ENCODE results near the gene DENND1A.

DNA sequence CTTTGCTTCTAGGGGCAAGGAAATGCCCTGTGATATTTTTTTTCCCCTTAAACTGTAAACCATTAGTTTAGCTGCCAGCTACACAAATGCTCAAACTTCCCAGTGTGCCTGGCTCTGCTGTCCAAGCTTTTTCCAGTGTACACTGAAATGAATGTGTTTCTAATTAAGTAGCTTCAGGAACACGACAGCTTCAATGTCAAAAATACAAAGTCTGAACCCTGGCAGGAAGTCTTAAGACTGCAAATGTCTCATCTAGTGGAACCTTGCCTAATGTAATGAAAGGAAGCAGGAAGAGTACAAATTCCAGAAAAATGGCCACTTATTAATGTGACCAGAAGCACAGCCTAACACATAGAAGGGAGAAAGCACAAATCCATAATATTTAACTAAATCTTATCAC, 318.7 kb downstream of the DENND1A start:
- TF ChIP-seq, protein P1, sequence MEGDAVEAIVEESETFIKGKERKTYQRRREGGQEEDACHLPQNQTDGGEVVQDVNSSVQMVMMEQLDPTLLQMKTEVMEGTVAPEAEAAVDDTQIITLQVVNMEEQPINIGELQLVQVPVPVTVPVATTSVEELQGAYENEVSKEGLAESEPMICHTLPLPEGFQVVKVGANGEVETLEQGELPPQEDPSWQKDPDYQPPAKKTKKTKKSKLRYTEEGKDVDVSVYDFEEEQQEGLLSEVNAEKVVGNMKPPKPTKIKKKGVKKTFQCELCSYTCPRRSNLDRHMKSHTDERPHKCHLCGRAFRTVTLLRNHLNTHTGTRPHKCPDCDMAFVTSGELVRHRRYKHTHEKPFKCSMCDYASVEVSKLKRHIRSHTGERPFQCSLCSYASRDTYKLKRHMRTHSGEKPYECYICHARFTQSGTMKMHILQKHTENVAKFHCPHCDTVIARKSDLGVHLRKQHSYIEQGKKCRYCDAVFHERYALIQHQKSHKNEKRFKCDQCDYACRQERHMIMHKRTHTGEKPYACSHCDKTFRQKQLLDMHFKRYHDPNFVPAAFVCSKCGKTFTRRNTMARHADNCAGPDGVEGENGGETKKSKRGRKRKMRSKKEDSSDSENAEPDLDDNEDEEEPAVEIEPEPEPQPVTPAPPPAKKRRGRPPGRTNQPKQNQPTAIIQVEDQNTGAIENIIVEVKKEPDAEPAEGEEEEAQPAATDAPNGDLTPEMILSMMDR (IDR thresholded peaks at IDR 0.05; ENCODE audit: low read depth, low read length, missing input control): no peak
- TF ChIP-seq, protein P2, sequence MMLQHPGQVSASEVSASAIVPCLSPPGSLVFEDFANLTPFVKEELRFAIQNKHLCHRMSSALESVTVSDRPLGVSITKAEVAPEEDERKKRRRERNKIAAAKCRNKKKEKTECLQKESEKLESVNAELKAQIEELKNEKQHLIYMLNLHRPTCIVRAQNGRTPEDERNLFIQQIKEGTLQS (IDR thresholded peaks at IDR 0.05): no peak
- TF ChIP-seq, protein P3, sequence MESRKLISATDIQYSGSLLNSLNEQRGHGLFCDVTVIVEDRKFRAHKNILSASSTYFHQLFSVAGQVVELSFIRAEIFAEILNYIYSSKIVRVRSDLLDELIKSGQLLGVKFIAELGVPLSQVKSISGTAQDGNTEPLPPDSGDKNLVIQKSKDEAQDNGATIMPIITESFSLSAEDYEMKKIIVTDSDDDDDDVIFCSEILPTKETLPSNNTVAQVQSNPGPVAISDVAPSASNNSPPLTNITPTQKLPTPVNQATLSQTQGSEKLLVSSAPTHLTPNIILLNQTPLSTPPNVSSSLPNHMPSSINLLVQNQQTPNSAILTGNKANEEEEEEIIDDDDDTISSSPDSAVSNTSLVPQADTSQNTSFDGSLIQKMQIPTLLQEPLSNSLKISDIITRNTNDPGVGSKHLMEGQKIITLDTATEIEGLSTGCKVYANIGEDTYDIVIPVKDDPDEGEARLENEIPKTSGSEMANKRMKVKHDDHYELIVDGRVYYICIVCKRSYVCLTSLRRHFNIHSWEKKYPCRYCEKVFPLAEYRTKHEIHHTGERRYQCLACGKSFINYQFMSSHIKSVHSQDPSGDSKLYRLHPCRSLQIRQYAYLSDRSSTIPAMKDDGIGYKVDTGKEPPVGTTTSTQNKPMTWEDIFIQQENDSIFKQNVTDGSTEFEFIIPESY (IDR thresholded peaks at IDR 0.05): no peak
- no peak for TF ChIP-seq TAF1 (conservative IDR thresholded peaks at IDR 0.05)
- no peak for TF ChIP-seq RAD21 (IDR thresholded peaks at IDR 0.05)
- no peak for TF ChIP-seq JUND (IDR thresholded peaks at IDR 0.05)
